C4-2B (cell line): ENCODE measurements around the gene CYYR1.

Source experiments
- ZFX ChIP-seq: fragments of 450-650 bp; IDR thresholded peaks from 2 replicates; pipeline ENCODE4 v1.6.1; 2017
- TF ChIP-seq, protein P1 (sequence below): fragments of 450-650 bp; conservative IDR thresholded peaks from 2 replicates; pipeline ENCODE4 v1.5.1; 2017; ENCODE audit warnings: mild to moderate bottlenecking

GRCh38 chr21:26617176-26617575 is 44.1 kb upstream of the CYYR1 start:
- TF ChIP-seq, protein P1, sequence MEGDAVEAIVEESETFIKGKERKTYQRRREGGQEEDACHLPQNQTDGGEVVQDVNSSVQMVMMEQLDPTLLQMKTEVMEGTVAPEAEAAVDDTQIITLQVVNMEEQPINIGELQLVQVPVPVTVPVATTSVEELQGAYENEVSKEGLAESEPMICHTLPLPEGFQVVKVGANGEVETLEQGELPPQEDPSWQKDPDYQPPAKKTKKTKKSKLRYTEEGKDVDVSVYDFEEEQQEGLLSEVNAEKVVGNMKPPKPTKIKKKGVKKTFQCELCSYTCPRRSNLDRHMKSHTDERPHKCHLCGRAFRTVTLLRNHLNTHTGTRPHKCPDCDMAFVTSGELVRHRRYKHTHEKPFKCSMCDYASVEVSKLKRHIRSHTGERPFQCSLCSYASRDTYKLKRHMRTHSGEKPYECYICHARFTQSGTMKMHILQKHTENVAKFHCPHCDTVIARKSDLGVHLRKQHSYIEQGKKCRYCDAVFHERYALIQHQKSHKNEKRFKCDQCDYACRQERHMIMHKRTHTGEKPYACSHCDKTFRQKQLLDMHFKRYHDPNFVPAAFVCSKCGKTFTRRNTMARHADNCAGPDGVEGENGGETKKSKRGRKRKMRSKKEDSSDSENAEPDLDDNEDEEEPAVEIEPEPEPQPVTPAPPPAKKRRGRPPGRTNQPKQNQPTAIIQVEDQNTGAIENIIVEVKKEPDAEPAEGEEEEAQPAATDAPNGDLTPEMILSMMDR, result no peak
- no peak for TF ChIP-seq ZFX
